DOHH2 (cell line): ENCODE data around the gene TMEM184A.

Source experiments
- EZH2phosphoT487 ChIP-seq: fragments of 200-600 bp; sonication (generic); IDR thresholded peaks from 2 replicates; pipeline ENCODE4 v1.6.1; 2017; ENCODE audit warnings: borderline replicate concordance, mild to moderate bottlenecking, antibody characterized with exemption, low read length, moderate library complexity, mixed read lengths
- TF ChIP-seq, protein P1 (sequence below): fragments of 200-600 bp; sonication (generic); IDR thresholded peaks from one replicate; pipeline ENCODE4 v1.5.1; 2014; ENCODE audit warnings: antibody characterized with exemption, mild to moderate bottlenecking, low read depth, low read length; ENCODE audit not compliant: poor library complexity, severe bottlenecking

DNA sequence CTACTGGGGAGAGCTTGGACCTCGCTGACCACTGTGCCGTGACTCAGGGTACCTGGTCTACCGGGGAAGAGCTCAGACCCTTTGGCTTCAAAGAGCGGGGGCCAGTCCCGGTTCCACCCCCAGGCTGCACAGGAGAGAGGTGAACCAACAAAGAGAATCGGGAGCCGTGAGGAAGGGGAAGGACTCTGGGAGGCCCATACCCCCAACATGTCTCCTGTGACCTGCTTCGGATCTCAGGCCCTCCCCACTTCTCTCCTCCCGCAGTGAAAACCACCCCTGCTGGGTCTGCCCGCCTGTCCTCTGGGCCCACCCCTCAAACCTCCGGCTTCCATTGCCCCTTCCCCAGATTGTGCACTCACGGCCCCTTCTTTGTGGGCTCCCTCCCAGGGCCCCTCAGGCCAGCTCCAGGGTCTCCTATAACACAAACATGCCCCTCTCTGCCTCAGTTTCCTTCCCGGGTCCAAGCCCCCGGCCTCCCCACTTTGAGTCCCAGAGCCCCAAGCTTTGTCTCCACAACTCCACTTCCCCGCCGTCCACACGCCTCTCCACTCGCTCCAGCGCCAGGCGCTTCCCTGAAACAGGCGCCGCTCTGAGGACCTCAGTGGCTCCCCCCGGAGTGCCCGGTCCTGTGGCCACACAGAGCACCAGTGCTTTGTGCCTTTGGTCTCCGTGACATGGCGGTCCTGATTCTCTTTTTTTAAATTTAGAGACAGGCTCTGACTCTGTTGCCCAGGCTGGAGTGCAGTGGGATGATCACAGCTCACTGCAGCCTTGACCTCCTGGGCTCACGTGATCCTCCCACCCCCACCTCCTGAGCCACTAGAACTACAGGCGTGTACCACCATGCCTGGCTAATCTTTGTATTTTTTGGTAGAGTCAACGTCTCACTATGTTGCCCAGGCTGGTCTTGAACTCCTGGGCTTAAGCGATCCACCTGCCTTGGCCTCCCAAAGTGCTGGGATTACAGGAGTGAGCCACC, 44.3 kb downstream of the TMEM184A start:
- TF ChIP-seq, protein P1, sequence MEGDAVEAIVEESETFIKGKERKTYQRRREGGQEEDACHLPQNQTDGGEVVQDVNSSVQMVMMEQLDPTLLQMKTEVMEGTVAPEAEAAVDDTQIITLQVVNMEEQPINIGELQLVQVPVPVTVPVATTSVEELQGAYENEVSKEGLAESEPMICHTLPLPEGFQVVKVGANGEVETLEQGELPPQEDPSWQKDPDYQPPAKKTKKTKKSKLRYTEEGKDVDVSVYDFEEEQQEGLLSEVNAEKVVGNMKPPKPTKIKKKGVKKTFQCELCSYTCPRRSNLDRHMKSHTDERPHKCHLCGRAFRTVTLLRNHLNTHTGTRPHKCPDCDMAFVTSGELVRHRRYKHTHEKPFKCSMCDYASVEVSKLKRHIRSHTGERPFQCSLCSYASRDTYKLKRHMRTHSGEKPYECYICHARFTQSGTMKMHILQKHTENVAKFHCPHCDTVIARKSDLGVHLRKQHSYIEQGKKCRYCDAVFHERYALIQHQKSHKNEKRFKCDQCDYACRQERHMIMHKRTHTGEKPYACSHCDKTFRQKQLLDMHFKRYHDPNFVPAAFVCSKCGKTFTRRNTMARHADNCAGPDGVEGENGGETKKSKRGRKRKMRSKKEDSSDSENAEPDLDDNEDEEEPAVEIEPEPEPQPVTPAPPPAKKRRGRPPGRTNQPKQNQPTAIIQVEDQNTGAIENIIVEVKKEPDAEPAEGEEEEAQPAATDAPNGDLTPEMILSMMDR = no peak
- no peak for TF ChIP-seq EZH2phosphoT487
